ENCODE measurements around the gene CLMN.
A peak's percentile ranks its signal among the peaks of the same experiment; 100 is the strongest.

The CLMN gene

DNA sequence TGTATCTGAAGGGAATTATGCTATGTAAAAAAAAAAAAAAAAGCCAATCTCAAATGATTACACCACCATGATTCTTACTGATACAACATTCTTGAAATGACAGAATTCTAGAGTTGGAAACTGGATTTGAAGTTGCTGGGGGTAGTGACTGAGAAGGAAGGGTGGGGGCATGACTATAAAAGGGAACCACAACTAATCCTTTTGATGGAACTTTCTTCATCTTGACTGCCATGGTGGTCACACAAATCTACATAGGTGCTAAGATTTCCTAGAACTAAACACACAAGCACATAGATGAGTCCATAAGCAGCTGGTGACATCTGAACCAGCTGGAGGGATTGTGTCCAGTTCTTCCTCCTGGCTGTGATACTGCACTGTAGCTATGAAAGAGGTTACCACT, 51.4 kb downstream of the CLMN start:
- no peak for DNase-seq
- peaks cover 0 to 3% of the 10 kb centered on the region in 2 donors for H3K9me3 Mint-ChIP-seq

DNA sequence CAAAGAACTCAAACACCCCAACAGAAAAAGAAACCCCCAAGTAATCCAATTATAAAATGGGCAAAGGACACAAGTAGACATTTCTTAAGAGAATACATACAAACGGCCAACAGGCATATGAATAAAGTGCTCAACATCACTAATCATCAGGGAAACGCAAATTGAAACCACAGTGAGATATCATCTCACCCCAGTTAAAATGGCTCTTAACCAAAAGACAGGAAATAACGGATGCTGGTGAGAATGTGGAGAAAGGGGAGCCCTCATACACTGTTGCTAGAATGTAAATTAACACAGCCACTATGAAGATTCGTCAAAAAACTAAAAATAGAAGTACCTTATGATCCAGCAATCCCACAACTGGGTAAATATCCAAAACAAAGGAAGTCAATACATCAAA, 52.4 kb downstream of the CLMN start:
- no peak for ATAC-seq (replicated peaks)
- peak overlapping the region; percentile 16 for H3K27ac Mint-ChIP-seq
- DNase-seq: no peak

More for the DNA sequence above, 51.4 kb downstream of the CLMN start:
- H3K27me3 Mint-ChIP-seq: no peaks in the 10 kb centered on the region
- no peak overlapping the region for H3K4me3 Mint-ChIP-seq
- peaks cover 0 to 4% of the 10 kb centered on the region in 2 donors for H3K36me3 Mint-ChIP-seq
- ATAC-seq (replicated peaks): peak; percentile 13 to 22
- no peak overlapping the region for H3K27ac Mint-ChIP-seq
- H3K4me1 Mint-ChIP-seq: peaks cover 39 to 52% of the 10 kb centered on the region in 2 donors

DNA sequence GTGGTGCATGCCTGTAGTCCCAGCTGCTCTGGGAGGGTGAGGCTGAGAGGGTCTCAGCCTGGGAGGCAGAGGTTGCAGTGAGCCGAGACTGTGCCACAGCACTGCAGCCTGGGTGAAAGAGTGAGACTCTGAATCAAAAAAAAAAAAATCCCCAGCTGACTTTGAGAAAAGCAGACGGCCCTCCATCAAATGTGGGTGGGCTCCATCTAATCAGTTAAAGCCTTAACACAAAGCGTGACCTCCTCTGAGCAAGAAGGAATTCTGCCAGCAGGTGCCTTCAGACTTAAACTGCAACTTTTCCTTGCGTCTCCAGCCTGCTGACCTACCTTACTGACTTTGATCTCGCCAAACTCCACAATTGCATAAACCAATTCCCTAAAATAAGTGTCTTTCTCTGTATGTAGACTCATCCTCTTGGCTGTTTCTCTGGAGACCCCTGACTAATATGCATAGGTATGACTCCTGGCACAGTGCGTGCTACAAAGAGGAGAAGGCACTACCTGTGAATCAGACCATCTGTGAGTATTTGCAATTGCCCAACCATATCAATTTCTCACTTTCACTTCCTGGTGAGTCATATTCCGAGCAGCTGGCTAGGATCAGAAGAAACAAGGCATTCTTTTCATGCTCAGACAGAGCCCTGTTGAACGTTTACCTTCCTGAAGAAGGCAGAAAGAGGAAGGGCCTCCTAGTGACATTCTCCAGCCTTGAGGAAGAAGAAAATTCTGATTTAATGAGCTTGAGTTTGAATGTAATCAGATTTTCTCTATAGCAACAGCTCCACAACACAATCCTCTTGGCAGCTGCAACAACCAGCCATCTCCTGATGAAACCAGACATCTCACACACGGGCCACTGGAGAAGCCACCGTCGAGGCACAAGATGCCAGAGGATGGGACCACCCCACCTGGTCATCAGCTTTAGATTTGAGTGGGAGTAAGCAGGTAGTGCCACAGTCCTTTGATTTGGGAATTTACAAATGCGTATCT, 54.3 kb downstream of the CLMN start:
- peak overlapping the region; percentile 8 to 46 for H3K4me3 Mint-ChIP-seq
- H3K27ac Mint-ChIP-seq: peak overlapping the region; percentile 72
- H3K4me1 Mint-ChIP-seq: peaks cover 42 to 55% of the 10 kb centered on the region in 2 donors
- H3K27me3 Mint-ChIP-seq: no peaks in the 10 kb centered on the region
- ATAC-seq (replicated peaks): peak; percentile 95 to 96
- H3K36me3 Mint-ChIP-seq: no peaks in the 10 kb centered on the region
- DNase-seq: peak; percentile 77
- peaks cover 0 to 1% of the 10 kb centered on the region in 2 donors for H3K9me3 Mint-ChIP-seq

More for the DNA sequence above, 52.4 kb downstream of the CLMN start:
- H3K4me1 Mint-ChIP-seq: peaks cover 39 to 52% of the 10 kb centered on the region in 2 donors
- H3K9me3 Mint-ChIP-seq: peaks cover 0 to 3% of the 10 kb centered on the region in 2 donors
- no peak overlapping the region for H3K4me3 Mint-ChIP-seq
- H3K27me3 Mint-ChIP-seq: no peaks in the 10 kb centered on the region
- H3K36me3 Mint-ChIP-seq: peaks cover 0 to 4% of the 10 kb centered on the region in 2 donors

DNA sequence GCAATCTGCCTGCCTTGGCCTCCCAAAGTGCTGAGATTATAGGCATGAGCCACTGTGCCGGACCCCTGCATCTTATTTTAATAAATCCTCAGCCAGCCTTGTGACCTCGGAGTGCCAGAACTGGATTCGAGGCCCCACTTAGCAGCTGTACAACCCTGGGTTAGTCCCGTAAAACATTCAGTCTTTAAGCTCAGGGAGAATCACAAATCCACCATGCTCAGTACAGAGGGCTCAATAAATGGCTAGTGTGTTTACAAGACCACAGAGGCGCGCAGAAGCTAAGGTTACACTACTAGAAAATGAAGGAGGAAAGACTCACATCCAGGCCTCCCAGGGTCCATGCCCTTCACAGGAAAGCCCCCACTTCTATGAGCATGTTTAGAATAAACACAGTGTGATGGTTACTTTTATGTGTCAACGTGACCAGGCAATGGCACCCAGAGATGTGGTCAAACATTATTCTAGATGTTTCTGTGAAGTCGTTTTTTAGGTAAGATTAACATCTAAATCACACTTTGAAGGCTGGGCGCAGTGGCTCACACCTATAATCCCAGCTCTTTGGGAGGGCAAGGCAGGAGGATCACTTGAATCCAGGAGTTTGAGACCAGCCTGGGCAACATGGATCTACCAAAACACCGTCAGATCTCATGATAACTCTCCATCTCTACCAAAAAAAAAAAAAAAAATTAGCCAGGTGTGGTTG, 55.3 kb downstream of the CLMN start:
- H3K4me1 Mint-ChIP-seq: peaks cover 36 to 46% of the 10 kb centered on the region in 2 donors
- ATAC-seq (replicated peaks) (no peak), DNase-seq (no peak)
- peaks cover 0 to 1% of the 10 kb centered on the region in 2 donors for H3K9me3 Mint-ChIP-seq
- H3K4me3 Mint-ChIP-seq: no peak overlapping the region
- H3K27me3 Mint-ChIP-seq: no peaks in the 10 kb centered on the region
- no peaks in the 10 kb centered on the region for H3K36me3 Mint-ChIP-seq
- peak overlapping the region; percentile 72 for H3K27ac Mint-ChIP-seq

DNA sequence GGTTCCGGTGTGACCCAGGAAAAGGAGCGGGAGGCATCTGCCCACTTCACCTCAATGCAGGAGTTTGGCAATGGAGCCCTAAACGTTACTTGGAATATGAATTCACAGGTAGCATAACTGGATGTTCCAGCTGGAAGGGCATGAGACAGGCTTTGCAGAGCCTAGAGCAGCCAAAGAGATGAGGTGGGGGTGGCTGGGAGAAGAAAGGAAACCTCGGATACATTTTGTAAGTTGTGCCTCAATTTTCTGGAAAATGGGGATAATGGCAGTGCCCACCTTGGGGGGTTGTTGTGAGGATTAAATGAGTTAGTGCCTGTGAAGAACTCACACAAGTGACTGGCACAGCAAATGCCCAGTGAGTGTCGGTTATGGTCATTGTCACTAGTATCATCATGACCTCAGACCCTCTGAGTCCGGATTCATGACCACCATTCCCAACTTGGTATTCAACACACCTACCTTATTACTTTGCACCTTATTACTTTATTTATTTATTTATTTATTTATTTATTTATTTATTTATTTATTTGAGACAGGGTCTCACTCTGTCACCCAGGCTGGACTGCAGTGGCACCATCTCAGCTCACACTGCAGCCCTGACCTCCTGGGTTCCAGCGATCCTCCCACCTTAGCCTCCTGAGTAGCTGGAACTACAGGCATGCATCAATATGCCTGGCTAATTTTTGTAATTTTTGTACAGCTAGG, 56.0 kb downstream of the CLMN start:
- H3K27ac Mint-ChIP-seq: peak overlapping the region; percentile 14

DNA sequence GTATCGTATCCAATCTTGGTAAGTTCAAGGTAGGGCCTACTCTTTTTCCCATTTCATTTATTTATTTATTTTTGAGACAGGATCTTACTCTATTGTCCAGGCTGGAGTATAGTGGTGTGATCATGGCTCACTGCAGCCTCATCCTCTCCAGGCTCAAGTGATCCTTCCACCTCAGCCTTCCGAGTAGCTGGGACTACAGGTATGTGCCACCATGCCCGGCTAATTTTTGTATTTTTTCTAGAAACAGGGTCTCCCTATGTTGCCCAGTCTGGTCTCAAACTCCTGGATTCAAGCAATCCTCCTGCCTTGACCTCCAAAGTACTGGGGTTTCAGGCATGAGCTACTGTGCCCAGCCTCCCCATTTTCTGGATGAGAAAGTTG, 57.2 kb downstream of the CLMN start:
- Mint-ChIP-seq H3K36me3 (no peaks in the 10 kb centered on the region), H3K9me3 (peaks cover 0 to 1% of the 10 kb centered on the region in 2 donors), H3K27ac (no peak overlapping the region), H3K27me3 (no peaks in the 10 kb centered on the region), H3K4me3 (no peak overlapping the region), H3K4me1 (peaks cover 31 to 42% of the 10 kb centered on the region in 2 donors)
- ATAC-seq (replicated peaks): no peak
- no peak for DNase-seq

More for the DNA sequence above, 56.0 kb downstream of the CLMN start:
- DNase-seq (no peak), ATAC-seq (replicated peaks) (no peak)
- H3K9me3 Mint-ChIP-seq: peaks cover 0 to 1% of the 10 kb centered on the region in 2 donors
- peaks cover 36 to 45% of the 10 kb centered on the region in 2 donors for H3K4me1 Mint-ChIP-seq
- no peaks in the 10 kb centered on the region for H3K27me3 Mint-ChIP-seq
- H3K4me3 Mint-ChIP-seq: no peak overlapping the region
- H3K36me3 Mint-ChIP-seq: no peaks in the 10 kb centered on the region

DNA sequence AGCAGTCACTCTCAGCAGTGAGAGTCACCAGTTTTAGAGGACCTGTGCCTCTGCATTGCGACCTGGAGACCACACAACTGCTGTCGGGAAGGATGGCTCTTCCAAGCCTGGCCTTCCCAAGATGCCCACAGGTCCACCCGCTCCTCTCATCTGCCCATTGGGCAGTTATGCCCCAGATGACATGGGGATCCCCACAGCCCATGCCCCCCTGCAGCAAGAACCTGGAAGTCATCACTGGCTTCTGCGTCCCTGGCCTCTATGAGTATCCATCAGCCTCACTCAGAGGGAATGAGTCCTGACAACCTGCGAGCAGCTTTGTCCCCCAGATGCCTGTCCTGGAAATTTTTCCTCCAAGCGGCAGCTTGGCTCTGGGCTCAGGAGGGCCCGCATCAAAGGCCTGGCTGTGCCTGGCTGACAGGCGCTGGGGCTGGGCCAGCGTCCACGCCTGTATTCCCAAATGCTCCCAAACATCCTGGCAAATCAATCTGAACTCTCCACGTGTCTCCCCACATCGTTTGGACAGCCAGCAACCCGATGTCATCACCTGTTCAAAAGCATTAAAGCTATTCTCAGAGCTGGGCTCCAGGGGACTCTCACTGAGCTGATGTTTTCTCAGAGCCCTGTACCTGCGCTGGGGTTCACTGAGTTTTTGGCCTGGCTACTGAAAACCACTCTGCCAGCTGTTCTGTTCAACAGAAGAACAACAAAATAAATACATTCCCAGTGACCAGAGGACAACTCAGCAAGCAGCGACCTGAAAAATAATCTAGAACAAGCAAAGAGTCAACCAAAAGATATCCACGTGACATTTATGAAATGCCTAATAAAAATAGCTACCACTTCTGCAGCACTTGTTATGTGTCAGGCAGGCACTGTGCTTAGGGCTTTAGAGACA, 57.8 kb downstream of the CLMN start:
- Mint-ChIP-seq H3K9me3 (peaks cover 0 to 1% of the 10 kb centered on the region in 2 donors), H3K27me3 (no peaks in the 10 kb centered on the region), H3K27ac (no peak overlapping the region), H3K4me3 (no peak overlapping the region), H3K36me3 (no peaks in the 10 kb centered on the region), H3K4me1 (peaks cover 26 to 35% of the 10 kb centered on the region in 2 donors)
- no peak for ATAC-seq (replicated peaks)
- DNase-seq: no peak

DNA sequence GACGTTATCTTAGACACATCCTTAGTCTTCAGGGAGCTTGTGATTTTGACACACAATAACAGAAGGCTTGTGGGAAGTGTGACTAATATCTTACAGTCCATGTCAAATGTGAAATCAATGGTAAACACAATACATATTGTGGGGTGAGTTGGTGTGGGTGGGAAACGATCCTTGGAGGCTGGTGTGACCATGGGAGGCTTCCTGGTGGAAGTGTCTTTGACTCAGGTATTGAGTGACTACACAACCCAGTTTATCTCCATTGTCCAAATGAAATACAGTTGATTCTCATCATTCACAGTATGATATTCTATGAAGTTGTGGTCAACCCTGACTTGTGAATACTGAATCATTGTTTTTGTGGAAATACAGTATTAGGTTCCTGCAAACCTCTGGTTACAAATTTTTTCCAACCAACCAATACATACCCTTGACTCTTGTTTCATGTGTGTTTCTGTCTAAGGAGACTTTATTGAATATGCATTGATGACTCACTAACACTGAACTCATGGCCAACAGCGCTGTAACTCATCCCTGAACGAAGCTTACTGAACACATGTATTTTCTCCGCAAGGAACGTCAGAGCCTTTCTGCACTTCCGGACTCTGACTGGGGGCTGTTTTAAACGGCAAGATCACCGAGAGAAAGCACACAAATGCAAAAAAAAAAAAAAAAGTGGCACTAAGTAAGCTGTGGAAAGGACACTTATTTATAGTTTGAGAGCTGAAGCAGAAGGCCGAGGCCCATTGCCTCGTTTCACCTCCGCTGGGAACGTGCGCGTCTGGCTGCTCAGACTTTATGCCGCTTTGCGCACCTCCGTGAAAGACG, 59.0 kb downstream of the CLMN start:
- Mint-ChIP-seq H3K9me3 (no peaks in the 10 kb centered on the region), H3K27me3 (no peaks in the 10 kb centered on the region), H3K36me3 (peaks cover 0 to 3% of the 10 kb centered on the region in 2 donors), H3K4me3 (no peak overlapping the region), H3K27ac (no peak overlapping the region), H3K4me1 (peaks cover 20 to 26% of the 10 kb centered on the region in 2 donors)
- DNase-seq: no peak
- peak; percentile 51 to 56 for ATAC-seq (replicated peaks)

DNA sequence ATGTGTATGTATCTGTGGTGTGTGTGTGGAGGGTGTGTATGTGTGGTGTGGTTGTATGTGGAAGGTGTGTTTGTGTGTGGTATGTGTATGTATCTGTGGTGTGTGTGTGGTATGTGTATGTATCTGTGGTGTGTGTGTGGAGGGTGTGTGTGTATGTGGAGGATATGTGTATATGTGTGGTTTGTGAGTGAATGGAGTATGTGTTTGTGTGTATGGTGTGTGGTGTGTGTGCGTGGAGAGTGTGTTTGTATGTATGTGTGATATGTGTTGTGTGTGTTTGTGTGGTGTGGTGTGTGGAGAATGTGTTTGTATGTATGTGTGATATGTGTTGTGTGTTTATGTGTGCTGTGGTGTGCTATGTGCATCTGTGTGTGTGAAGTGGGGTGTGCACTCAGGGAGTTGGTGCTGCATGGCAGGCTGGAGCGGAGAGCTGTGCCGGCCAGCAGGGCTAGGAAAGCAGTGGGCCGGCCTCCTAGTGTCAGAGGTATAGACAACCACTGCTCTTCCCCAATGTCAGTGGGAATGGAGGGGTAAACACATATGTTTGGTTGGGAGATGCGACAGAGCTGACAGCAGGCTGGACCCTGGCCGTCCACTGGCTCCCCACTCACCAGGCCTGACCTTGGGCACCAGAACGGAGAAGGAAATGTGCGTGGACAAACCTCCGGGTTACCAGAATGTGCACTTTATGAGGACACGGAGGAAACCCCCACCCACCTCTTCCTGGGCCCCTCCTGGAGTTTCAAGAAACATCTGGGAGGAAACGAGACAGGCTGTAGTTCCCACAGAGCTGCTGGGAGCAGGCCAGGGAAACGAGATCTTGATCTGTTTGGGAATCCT, 60.7 kb downstream of the CLMN start:
- H3K27ac Mint-ChIP-seq: no peak overlapping the region
- DNase-seq (no peak), ATAC-seq (replicated peaks) (no peak)
- peaks cover 9 to 13% of the 10 kb centered on the region in 2 donors for H3K4me1 Mint-ChIP-seq
- no peak overlapping the region for H3K4me3 Mint-ChIP-seq
- no peaks in the 10 kb centered on the region for H3K9me3 Mint-ChIP-seq
- peaks cover 0 to 3% of the 10 kb centered on the region in 2 donors for H3K36me3 Mint-ChIP-seq
- H3K27me3 Mint-ChIP-seq: no peaks in the 10 kb centered on the region

DNA sequence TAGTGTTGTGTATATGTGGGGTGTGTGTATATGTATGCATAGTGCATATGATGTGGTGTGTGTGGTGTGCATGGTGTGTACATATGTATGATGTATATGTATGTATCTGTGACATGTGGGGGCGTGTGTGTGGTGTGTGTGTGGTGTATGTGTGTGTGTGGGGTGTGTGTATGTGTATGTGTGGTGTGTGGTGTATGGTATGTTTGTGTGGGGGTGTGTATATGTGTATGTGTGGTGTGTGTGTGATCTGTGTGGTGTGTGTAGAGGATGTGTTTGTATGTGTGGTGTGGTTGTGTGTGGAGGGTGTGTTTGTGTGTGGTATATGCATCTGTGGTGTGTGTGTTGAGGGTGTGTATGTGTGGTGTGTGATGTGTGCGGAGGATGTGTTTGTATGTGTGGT, 61.6 kb downstream of the CLMN start:
- ATAC-seq (replicated peaks) (no peak), DNase-seq (no peak)
- Mint-ChIP-seq H3K36me3 (peaks cover 0 to 3% of the 10 kb centered on the region in 2 donors), H3K27me3 (no peaks in the 10 kb centered on the region), H3K4me1 (peaks cover 9 to 13% of the 10 kb centered on the region in 2 donors), H3K27ac (no peak overlapping the region), H3K4me3 (no peak overlapping the region), H3K9me3 (no peaks in the 10 kb centered on the region)

DNA sequence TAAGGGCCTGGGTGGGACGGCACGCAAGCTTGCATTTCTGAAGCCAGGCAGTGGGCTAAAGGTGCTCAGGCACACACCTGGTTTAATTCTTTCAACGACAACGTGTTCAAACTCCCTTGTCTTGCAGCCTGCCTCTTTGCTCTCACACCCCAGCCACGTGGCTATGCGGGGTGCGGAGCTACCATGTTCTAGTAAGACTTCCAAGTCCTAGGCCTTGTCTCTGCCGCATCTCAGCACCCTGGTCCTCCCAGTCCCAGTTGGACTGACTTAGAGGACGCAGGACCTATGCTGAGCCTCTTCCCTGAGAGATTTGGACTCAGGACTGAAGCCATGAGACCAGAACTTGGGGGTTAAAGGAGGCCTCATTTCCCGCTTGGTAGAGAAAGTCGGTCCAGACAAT, 62.2 kb downstream of the CLMN start:
- Mint-ChIP-seq H3K27me3 (no peaks in the 10 kb centered on the region), H3K4me1 (peaks cover 9 to 13% of the 10 kb centered on the region in 2 donors), H3K9me3 (no peaks in the 10 kb centered on the region), H3K4me3 (no peak overlapping the region), H3K27ac (no peak overlapping the region), H3K36me3 (peaks cover 0 to 3% of the 10 kb centered on the region in 2 donors)
- DNase-seq (no peak), ATAC-seq (replicated peaks) (no peak)

DNA sequence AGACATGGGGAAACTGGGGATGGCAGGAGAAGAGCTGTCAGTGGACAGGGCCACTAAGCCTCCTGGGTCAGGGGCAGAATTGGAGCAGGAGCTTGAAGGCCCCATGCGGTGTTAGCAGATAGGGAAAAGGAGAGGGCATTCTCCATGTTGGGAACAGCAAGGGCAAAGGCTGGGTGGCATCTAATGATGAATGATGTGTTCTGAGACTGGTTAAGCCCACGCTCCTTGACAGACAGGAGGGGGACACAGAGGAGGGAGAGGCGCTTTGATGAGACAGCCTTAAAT, 63.0 kb downstream of the CLMN start:
- Mint-ChIP-seq H3K4me1 (peaks cover 7 to 8% of the 10 kb centered on the region in 2 donors), H3K4me3 (no peak overlapping the region), H3K36me3 (peaks cover 0 to 3% of the 10 kb centered on the region in 2 donors), H3K27me3 (no peaks in the 10 kb centered on the region), H3K27ac (no peak overlapping the region), H3K9me3 (no peaks in the 10 kb centered on the region)
- DNase-seq: no peak
- ATAC-seq (replicated peaks): no peak
